KMS-11 (cell line): ENCODE measurements around the gene PTCD2.

Experiments
- H2AFZ ChIP-seq: fragments of 200-600 bp; sonication (generic); 2 replicates; pipeline ENCODE4 v1.6.1; 2016; ENCODE audit warnings: antibody characterized with exemption, mixed run types, low read depth
- H3K27ac ChIP-seq: fragments of 200-600 bp; sonication (generic); 2 replicates; pipeline ENCODE4 v1.6.1; 2016; ENCODE audit warnings: mild to moderate bottlenecking, mixed run types
- H3K27me3 ChIP-seq: fragments of 200-600 bp; sonication (generic); 2 replicates; pipeline ENCODE4 v1.6.1; 2017; ENCODE audit warnings: mild to moderate bottlenecking, low read depth, mixed run types, moderate library complexity; ENCODE audit not compliant: insufficient read depth
- H3K36me3 ChIP-seq: fragments of 200-600 bp; sonication (generic); 2 replicates; pipeline ENCODE4 v1.6.1; 2017; ENCODE audit warnings: mild to moderate bottlenecking, mixed run types; ENCODE audit not compliant: insufficient read depth
- H3K4me1 ChIP-seq: fragments of 200-600 bp; sonication (generic); 2 replicates; pipeline ENCODE4 v1.6.1; 2016; ENCODE audit warnings: mild to moderate bottlenecking, low read depth, mixed run types; ENCODE audit not compliant: poor library complexity, severe bottlenecking
- H3K4me2 ChIP-seq: fragments of 200-600 bp; sonication (generic); 2 replicates; pipeline ENCODE4 v1.7.0; 2016; ENCODE audit warnings: mild to moderate bottlenecking, mixed run types
- H3K4me3 ChIP-seq: fragments of 200-600 bp; sonication (generic); IDR thresholded peaks from 2 replicates; pipeline ENCODE4 v1.6.1; 2017; ENCODE audit warnings: low read depth, low read length, mixed read lengths; ENCODE audit not compliant: insufficient read depth
- H3K79me2 ChIP-seq: fragments of 200-600 bp; sonication (generic); 2 replicates; pipeline ENCODE4 v1.6.1; 2016; ENCODE audit warnings: low read depth, mixed run types; ENCODE audit not compliant: insufficient read depth
- H3K9ac ChIP-seq: fragments of 200-600 bp; sonication (generic); 2 replicates; pipeline ENCODE4 v1.6.1; 2016; ENCODE audit warnings: mild to moderate bottlenecking, mixed run types
- H4K20me1 ChIP-seq: fragments of 200-600 bp; sonication (generic); 2 replicates; pipeline ENCODE4 v1.6.1; 2016; ENCODE audit warnings: mild to moderate bottlenecking, mixed run types; ENCODE audit not compliant: insufficient read depth
- TF ChIP-seq, protein P1 (sequence below): fragments of 200-600 bp; sonication (generic); conservative IDR thresholded peaks from 2 replicates; pipeline ENCODE4 v1.6.1; 2017; ENCODE audit warnings: low read depth, mild to moderate bottlenecking, antibody characterized with exemption, low read length, moderate library complexity, mixed read lengths

PTCD2 gene

DNA sequence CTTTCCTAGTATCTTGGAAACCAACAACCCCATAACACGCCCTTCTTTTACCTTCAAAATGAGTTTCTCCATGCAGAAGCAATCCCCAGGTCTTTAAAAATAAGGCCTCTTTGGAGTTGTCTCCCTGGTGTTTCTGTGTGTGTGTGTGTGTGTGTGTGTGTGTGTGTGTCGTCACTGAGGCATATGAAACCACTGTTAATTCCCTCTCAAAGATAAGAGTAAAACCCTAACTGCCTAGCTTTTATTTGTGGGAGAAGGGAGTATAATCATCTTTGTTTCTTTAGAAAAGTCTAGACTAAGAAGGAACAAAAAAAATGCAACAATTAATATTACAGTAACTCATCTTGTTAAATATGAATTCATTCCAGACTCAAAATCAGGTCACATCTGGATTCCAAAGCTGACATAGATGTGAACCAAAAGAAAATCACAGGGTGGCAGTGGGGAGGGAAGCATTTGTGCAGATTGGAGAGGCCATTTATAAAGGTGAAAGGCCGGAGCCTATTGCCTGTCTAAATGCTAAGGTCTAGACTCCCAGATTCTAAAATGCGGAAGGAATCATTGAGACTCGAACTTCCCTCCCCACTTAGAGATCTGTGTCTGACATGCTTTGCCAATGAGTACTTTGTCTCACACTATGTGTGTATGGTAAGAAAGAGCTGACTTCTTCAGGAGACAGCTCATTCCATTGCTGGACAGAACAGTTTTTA lies 95.6 kb downstream of the PTCD2 start:
- Histone ChIP-seq H3K27ac (no peak overlapping the region), H3K9ac (no peak overlapping the region), H3K4me1 (no peaks in the 10 kb centered on the region), H4K20me1 (no peaks in the 10 kb centered on the region), H3K36me3 (no peaks in the 10 kb centered on the region), H2AFZ (no peak overlapping the region), H3K4me2 (no peak overlapping the region), H3K79me2 (no peaks in the 10 kb centered on the region), H3K4me3 (no peak overlapping the region), H3K27me3 (no peaks in the 10 kb centered on the region)
- TF ChIP-seq, protein P1, sequence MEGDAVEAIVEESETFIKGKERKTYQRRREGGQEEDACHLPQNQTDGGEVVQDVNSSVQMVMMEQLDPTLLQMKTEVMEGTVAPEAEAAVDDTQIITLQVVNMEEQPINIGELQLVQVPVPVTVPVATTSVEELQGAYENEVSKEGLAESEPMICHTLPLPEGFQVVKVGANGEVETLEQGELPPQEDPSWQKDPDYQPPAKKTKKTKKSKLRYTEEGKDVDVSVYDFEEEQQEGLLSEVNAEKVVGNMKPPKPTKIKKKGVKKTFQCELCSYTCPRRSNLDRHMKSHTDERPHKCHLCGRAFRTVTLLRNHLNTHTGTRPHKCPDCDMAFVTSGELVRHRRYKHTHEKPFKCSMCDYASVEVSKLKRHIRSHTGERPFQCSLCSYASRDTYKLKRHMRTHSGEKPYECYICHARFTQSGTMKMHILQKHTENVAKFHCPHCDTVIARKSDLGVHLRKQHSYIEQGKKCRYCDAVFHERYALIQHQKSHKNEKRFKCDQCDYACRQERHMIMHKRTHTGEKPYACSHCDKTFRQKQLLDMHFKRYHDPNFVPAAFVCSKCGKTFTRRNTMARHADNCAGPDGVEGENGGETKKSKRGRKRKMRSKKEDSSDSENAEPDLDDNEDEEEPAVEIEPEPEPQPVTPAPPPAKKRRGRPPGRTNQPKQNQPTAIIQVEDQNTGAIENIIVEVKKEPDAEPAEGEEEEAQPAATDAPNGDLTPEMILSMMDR: no peak

DNA sequence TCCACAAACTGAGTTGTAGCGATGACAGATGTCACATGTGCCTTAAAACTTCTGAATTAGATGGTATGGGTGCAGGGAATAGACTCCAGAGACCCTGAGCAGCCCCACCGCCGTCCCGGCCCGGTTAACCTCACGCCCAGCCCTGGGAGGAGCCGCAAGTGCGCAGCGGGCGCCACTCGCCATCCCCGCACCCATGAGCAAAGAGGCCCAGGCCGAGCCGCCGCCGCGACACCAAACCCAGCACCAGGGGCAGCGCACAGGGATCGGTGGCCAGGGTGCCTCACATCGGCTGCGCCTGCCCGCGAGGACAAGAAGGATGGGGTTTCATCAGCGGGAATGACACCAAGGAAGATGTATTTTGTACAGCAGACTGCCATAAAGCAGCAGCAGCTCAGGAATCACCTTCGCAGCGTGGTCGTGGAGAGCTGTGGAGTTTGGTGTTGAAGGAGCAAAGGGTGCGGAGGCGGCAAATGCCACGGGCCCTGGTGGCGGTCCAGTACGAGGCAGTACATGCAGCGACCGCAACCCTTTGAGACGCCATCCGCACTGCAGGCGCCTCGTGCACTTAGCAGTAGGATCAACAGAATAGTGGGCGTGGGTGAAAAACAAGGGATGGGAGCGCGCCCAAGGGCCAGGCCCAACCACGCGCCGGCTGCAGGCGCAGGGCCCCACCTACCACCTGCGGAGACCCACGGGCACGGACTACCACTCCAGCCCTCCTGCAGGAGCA lies 97.3 kb downstream of the PTCD2 start:
- Histone ChIP-seq H3K27me3 (no peaks in the 10 kb centered on the region), H4K20me1 (no peaks in the 10 kb centered on the region), H3K4me1 (no peaks in the 10 kb centered on the region), H3K9ac (no peak overlapping the region), H3K4me2 (no peak overlapping the region), H3K27ac (no peak overlapping the region), H3K79me2 (no peaks in the 10 kb centered on the region), H2AFZ (no peak overlapping the region), H3K36me3 (no peaks in the 10 kb centered on the region), H3K4me3 (no peak overlapping the region)
- TF ChIP-seq, protein P1: no peak
